GM23248 (cell line): ENCODE measurements around the gene ARL9.

Experiments
- EZH2 ChIP-seq: fragments of 200-600 bp; sonication (generic); IDR thresholded peaks from 2 replicates; pipeline ENCODE4 v1.6.1; 2018; ENCODE audit warnings: antibody characterized with exemption, mild to moderate bottlenecking; ENCODE audit not compliant: insufficient read depth, poor library complexity, severe bottlenecking
- EZH2phosphoT487 ChIP-seq: fragments of 200-600 bp; sonication (generic); IDR thresholded peaks from 2 replicates; pipeline ENCODE4 v1.6.1; 2018; ENCODE audit warnings: antibody characterized with exemption, moderate library complexity, mild to moderate bottlenecking, low read depth; ENCODE audit not compliant: insufficient read depth

DNA sequence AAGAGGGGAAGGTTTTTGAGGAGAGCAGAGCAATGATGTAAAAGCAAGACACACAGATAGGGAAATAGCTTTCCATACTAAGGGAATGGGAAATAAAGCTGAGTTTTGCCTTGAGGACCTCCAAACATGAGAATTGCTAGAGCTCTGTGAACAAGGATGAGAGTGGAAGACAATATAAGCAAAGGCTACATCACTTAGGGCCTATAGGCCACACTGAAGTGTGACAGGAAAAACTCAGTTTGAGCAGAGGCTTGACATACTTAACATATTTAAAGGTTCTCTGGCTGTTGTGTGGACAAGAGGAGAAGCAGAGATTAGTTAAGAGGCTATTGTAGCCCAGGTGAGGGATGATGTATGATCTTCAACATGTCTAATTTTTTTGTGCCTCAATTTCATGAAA, 43.4 kb upstream of the ARL9 start:
- TF ChIP-seq EZH2phosphoT487: no peak
- TF ChIP-seq EZH2: no peak
